Measurements from ENCODE around the gene SMG6. TPM values are rescaled to one million over a fixed set of nuclear protein-coding genes. Genes with fewer than 3 reads are reported as not detected.
"Not testable (repeated sequence)": the region's sequence is repeated elsewhere in the genome, so short reads cannot be mapped to it uniquely, and the experiment has no call there.

Gene SMG6
- total and polyA plus RNA-seq, 2 experiments from 2014 or later: 16.8 to 63.1 TPM

DNA sequence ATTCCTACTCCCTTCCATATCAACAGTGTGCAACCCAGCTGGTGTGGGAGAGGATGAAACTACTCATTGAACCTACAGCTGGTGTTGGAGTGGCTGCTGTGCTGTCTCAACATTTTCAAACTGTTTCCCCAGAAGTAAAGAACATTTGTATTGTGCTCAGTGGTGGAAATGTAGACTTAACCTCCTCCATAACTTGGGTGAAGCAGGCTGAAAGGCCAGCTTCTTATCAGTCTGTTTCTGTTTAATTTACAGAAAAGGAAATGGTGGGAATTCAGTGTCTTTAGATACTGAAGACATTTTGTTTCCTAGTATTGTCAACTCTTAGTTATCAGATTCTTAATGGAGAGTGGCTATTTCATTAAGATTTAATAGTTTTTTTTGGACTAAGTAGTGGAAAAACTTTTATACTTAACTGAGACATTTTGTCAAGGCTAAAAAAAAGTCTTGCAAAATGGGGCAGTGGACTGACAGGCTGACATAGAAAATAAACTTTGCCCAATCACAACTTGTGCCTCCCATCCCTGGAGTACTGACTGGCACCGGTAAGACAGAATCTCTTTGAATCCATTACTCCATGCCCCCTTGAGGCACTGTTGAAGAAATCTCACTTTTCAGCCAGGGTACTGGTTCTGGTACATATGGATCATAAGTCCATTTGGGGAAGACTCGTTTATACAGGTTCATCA, 20.2 kb upstream of the SMG6 start:
- H3K36me3 ChIP-seq (ENCODE audit: low read depth): peaks cover 51% of the 10 kb centered on the region
- no peak overlapping the region for H2AFZ ChIP-seq
- H3K9me3 ChIP-seq (ENCODE audit: low read depth): no peaks in the 10 kb centered on the region
- H3K27ac ChIP-seq: no peak overlapping the region
- H3K9ac ChIP-seq: no peak overlapping the region
- H3K4me1 ChIP-seq (ENCODE audit: insufficient read depth): no peaks in the 10 kb centered on the region
- in situ Hi-C loops (cut with MboI): no loop called here
- DNase-seq: no peak
- 53 to 58% methylated on average over 2 of the region's 2 CpGs for WGBS, 2 experiments (ENCODE audit: low coverage in 1 of 2, low lambda C conversion rate in 2 of 2, missing lambda C conversion rate in 2 of 2)
- H3K4me2 ChIP-seq (ENCODE audit: unreplicated experiment): no peak overlapping the region
- H3K4me3 ChIP-seq: no peak overlapping the region
- no peaks in the 10 kb centered on the region for H3K9me2 ChIP-seq (ENCODE audit: insufficient read depth)
- H3F3A ChIP-seq (ENCODE audit: insufficient read depth): peaks cover 26% of the 10 kb centered on the region; the same call in 1 of the 2 replicates
- H3K27me3 ChIP-seq (replicated peaks; ENCODE audit: insufficient read depth): no peaks in the 10 kb centered on the region
- H4K20me1 ChIP-seq (ENCODE audit: insufficient read depth): no peaks in the 10 kb centered on the region
- TF ChIP-seq EZH2phosphoT487 (IDR thresholded peaks at IDR 0.05; ENCODE audit: insufficient read depth, low read depth): no peak
- no peak for TF ChIP-seq EZH2 (IDR thresholded peaks at IDR 0.05; ENCODE audit: insufficient read depth, poor library complexity, severe bottlenecking)
- H3K79me2 ChIP-seq (ENCODE audit: insufficient read depth): peaks cover 12% of the 10 kb centered on the region

DNA sequence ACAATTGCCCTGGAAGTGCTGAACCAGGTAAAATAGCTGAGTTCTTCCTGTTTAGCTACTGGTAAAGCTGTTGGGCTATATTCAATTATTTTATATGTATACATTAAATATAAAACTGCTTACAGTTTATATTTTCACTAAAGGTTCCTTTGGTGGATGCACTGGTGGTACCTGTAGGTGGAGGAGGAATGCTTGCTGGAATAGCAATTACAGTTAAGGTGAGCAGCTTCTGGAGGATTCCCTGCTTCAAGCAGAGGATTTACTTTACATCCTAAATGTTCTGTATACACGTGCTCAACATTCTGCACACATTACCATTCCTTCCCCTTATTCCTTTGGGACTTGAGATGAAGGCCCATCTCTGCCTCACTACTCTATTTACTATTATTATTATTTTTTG, 17.8 kb upstream of the SMG6 start:
- Histone ChIP-seq H3K79me2 (ENCODE audit: insufficient read depth) (no peaks in the 10 kb centered on the region), H4K20me1 (ENCODE audit: insufficient read depth) (no peaks in the 10 kb centered on the region), H2AFZ (no peak overlapping the region), H3K4me1 (ENCODE audit: insufficient read depth) (no peaks in the 10 kb centered on the region), H3F3A (ENCODE audit: insufficient read depth) (peaks cover 28% of the 10 kb centered on the region; the same call in 1 of the 2 replicates), H3K4me3 (no peak overlapping the region), H3K27ac (no peak overlapping the region), H3K9ac (no peak overlapping the region), H3K9me2 (ENCODE audit: insufficient read depth) (no peaks in the 10 kb centered on the region), H3K4me2 (ENCODE audit: unreplicated experiment) (no peak overlapping the region), H3K9me3 (ENCODE audit: low read depth) (no peaks in the 10 kb centered on the region), H3K36me3 (ENCODE audit: low read depth) (peaks cover 39% of the 10 kb centered on the region), H3K27me3 (replicated peaks; ENCODE audit: insufficient read depth) (no peaks in the 10 kb centered on the region)
- DNase-seq: no peak
- in situ Hi-C loops (cut with MboI): no loop called here
- WGBS, 2 experiments (ENCODE audit: low coverage in 1 of 2, low lambda C conversion rate in 2 of 2, missing lambda C conversion rate in 2 of 2): 93 to 96% methylated on average over 1 of the region's 1 CpG
- TF ChIP-seq EZH2phosphoT487 (IDR thresholded peaks at IDR 0.05; ENCODE audit: insufficient read depth, low read depth) (no peak), EZH2 (IDR thresholded peaks at IDR 0.05; ENCODE audit: insufficient read depth, poor library complexity, severe bottlenecking) (no peak)

DNA sequence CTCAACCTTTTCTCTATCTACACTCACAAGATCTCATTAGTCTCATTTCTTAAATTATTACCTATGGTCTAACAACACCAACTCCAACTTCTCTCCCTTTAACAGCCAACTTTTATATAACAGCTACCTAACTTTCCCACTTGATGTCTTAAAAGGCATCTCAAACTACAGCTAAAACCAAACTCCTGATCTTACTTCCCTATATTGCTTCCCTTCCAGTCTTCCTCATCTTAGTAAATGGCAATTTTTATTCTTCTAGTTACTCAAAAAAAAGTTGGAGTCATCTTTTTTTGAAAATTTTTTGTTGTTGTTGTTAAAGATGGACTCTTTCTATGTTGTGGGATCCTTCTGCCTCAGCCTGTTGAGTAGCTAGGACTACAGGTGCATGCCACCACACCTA, 15.5 kb upstream of the SMG6 start:
- Histone ChIP-seq H3K4me2 (ENCODE audit: unreplicated experiment) (no peak overlapping the region), H3K4me3 (no peak overlapping the region), H3K36me3 (ENCODE audit: low read depth) (peaks cover 18% of the 10 kb centered on the region), H4K20me1 (ENCODE audit: insufficient read depth) (no peaks in the 10 kb centered on the region), H3F3A (ENCODE audit: insufficient read depth) (peaks cover 16% of the 10 kb centered on the region; the same call in 1 of the 2 replicates), H3K4me1 (ENCODE audit: insufficient read depth) (no peaks in the 10 kb centered on the region), H3K27ac (no peak overlapping the region), H3K9me3 (ENCODE audit: low read depth) (no peaks in the 10 kb centered on the region), H3K9ac (no peak overlapping the region), H2AFZ (no peak overlapping the region), H3K9me2 (ENCODE audit: insufficient read depth) (no peaks in the 10 kb centered on the region), H3K79me2 (ENCODE audit: insufficient read depth) (no peaks in the 10 kb centered on the region), H3K27me3 (replicated peaks; ENCODE audit: insufficient read depth) (no peaks in the 10 kb centered on the region)
- in situ Hi-C loops (cut with MboI): no loop called here
- DNase-seq: no peak
- no peak for TF ChIP-seq EZH2 (IDR thresholded peaks at IDR 0.05; ENCODE audit: insufficient read depth, poor library complexity, severe bottlenecking)

DNA sequence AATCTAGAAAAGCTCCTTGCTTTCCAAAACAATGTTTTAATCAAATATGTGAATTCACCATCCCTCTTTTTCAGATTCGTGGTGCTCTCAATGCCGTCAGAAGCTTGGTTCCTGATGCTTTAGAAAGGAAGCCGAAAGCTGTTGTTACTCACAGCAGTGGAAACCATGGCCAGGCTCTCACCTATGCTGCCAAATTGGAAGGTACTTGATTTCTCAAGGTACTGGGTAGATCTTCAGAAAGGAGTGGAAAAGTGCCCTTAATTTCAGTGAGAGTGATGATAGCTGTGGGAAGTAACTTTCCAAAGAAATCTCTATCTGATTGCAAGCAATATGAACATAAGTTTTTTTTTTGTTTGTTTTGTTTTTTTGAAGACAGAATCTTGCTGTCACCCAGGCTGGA, 14.2 kb upstream of the SMG6 start:
- no peak overlapping the region for H2AFZ ChIP-seq
- no peaks in the 10 kb centered on the region for H3K9me2 ChIP-seq (ENCODE audit: insufficient read depth)
- H3K27ac ChIP-seq: no peak overlapping the region
- H4K20me1 ChIP-seq (ENCODE audit: insufficient read depth): no peaks in the 10 kb centered on the region
- DNase-seq: no peak
- no peaks in the 10 kb centered on the region for H3K4me1 ChIP-seq (ENCODE audit: insufficient read depth)
- in situ Hi-C loops (cut with MboI): no loop called here
- H3K9ac ChIP-seq: no peak overlapping the region
- peaks cover 6% of the 10 kb centered on the region; the same call in 1 of the 2 replicates for H3K36me3 ChIP-seq (ENCODE audit: low read depth)
- WGBS, 2 experiments (ENCODE audit: low coverage in 1 of 2, low lambda C conversion rate in 2 of 2, missing lambda C conversion rate in 2 of 2): 97 to 98% methylated on average over 3 of the region's 3 CpGs
- H3K27me3 ChIP-seq (replicated peaks; ENCODE audit: insufficient read depth): no peaks in the 10 kb centered on the region
- TF ChIP-seq EZH2phosphoT487 (IDR thresholded peaks at IDR 0.05; ENCODE audit: insufficient read depth, low read depth): no peak
- TF ChIP-seq EZH2 (IDR thresholded peaks at IDR 0.05; ENCODE audit: insufficient read depth, poor library complexity, severe bottlenecking): no peak
- no peak overlapping the region for H3K4me3 ChIP-seq
- H3K79me2 ChIP-seq (ENCODE audit: insufficient read depth): no peaks in the 10 kb centered on the region
- H3K4me2 ChIP-seq (ENCODE audit: unreplicated experiment): no peak overlapping the region
- peaks cover 12% of the 10 kb centered on the region; the same call in 1 of the 2 replicates for H3F3A ChIP-seq (ENCODE audit: insufficient read depth)
- no peaks in the 10 kb centered on the region for H3K9me3 ChIP-seq (ENCODE audit: low read depth)

DNA sequence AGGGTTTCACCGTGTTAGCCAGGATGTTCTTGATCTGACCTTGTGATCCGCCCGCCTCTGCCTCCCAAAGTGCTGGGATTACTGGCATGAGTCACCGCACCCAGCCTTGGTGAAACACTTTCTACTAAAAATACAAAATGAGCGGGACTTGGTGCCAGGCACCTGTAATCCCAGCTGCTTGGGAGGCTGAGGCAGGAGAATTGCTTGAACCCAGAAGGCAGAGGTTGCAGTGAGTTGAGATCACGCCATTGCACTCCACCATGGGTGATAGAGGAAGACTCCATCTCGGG, 13.3 kb upstream of the SMG6 start:
- DNase-seq; H3K4me3 ChIP-seq; H3K9me2 ChIP-seq (ENCODE audit: insufficient read depth); H2AFZ ChIP-seq; H3K27ac ChIP-seq; H3K9me3 ChIP-seq (ENCODE audit: low read depth); H3K79me2 ChIP-seq (ENCODE audit: insufficient read depth); H3K4me1 ChIP-seq (ENCODE audit: insufficient read depth); H3K9ac ChIP-seq; H3K4me2 ChIP-seq (ENCODE audit: unreplicated experiment); H3K27me3 ChIP-seq (replicated peaks; ENCODE audit: insufficient read depth); in situ Hi-C loops (cut with MboI); H4K20me1 ChIP-seq (ENCODE audit: insufficient read depth); H3K36me3 ChIP-seq (ENCODE audit: low read depth): not testable (repeated sequence)
- H3F3A ChIP-seq (ENCODE audit: insufficient read depth): peaks cover 12% of the 10 kb centered on the region; the same call in 1 of the 2 replicates
- WGBS, 2 experiments (ENCODE audit: low coverage in 1 of 2, low lambda C conversion rate in 2 of 2, missing lambda C conversion rate in 2 of 2): 85 to 88% methylated on average over 6 to 7 of the region's 7 CpGs
